NCI-H1092 treated with DMSO at 0.1 percent for 48 hours (cell line): ENCODE data around the gene HGS.
"Not testable (repeated sequence)": the region's sequence is repeated elsewhere in the genome, so short reads cannot be mapped to it uniquely, and the experiment has no call there.

Experiments
- DNase-seq: peaks from one replicate; lab custom pipeline; 2025; lab: John Stamatoyannopoulos, UW

HGS gene

DNA sequence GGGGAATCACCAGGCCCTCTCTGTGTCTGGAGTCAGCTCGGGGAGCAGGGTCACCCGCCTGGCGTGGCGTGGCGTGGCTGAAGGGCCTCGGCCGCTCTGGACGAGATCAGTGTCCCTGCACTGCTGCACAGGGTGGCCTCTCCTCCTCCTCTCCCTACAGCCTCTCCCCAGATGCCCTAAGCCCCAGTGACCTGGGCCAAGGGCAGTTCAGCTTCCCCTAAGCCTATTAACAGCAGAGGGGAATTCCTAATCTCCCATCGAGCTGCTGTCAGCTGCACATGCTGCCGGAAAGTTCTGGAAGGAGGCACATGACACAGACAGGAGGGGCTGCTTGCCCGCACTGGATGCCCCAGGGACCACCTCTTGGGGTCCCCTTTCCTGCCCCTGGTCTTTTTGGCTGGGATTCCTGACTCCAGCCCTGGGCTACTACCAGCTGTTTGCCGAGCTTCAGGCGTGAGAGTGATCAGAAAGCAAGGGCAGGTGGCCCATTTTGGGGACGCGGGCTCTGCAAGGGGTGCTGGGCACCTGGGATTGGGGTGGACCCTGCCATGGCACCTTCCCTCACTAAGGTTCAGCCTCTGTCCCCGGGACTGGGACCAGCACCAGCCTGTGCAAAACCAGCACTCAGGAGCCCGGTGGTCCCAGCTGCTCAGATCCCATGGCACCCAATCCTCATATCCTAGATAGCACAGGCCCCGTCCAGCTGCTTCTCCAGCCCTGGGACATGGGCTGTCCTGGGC, 28.3 kb upstream of the HGS start:
- no peak for DNase-seq

DNA sequence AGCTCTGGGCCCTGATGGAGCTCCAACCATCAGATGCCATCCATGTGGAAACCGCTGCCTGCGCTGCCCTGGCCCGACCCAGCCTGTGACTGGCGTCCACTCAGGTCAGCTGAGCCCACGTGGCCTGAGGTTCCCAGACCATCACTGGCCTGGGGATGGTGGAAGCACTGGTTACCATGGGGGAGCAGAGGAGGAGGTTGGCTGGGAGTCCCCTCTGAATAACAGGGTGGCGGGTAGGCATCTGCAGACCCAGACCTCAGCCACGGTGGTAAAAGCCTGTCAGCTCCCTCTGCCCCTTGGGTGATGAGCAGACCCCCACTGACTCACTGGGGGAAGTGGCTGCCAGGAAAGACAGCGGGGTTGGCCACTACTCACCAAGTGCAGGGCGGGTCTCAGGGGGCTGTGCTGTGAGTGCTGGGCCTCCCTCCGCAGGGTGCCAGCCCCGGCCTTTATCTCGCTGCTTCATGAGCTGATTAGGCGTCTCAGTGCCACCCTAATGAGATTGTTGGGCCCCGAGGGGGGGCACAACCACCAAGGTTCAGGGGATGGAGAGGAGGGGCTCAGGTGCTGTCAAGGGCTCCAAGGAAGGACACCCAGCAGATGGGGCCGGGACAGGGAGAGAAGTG, 27.6 kb upstream of the HGS start, which contains the start of gene PDE6G:
Gene PDE6G (minus strand): TSS at position 425 of the 626 bp plus-strand sequence. CDS start 3,237 bp downstream, outside the sequence.
- DNase-seq = no peak

DNA sequence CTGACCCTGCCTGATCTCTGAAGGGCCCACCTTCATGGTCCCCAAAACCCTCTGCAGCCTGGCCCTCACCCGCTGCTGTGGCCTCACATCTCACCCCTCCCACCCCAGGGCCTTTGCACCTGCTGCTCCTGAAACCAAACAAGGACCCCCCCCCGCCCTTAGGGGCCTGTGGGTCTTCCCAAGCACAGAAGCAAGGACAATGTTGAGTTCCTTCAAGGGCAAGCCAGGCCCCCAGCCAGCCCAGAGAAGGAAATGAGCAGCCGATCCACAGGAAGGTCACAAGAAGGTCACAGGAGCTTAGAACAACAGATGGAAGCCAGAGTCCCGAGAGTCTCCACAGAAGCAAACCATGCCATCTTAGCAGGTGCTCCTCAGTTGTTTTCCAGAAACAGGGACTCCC, 27.0 kb upstream of the HGS start:
- no peak for DNase-seq

DNA sequence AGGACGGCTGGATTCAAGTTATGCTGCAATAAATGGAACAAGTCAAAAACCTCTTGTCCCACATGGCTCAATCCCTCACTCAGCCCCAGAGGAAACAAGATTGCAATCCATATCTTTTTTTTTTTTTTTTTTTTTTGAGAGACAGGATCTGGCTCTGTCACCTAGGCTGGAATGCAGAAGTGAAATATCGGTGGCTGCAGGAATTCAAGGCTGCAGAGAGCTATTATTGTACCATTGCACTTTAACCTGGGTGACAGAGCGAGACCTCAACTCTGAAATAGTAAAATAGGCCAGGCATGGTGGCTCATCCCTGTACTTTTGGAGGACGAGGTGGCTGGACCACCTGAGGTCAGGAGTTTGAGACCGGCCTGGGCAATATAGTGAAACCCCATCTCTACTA, 24.8 kb upstream of the HGS start:
- no peak for DNase-seq

DNA sequence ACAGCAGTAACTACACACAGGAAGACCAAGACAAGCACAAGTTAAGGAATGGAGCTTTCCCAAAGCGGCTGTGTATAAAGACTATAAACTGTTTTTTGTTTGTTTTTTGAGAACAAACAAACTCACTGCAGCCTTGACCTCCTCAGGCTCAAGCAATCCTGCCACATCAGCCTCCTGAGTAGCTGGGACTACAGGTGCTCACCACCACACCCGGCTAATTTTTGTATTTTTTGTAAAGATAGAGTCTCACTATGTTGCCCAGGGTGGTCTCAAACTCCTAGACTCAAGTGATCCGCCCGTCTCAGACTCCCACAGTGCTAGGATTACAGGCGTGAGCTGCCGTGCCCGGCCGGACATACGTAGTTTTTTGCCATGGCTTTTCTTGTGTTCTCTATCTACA, 23.4 kb upstream of the HGS start:
- DNase-seq = no peak

DNA sequence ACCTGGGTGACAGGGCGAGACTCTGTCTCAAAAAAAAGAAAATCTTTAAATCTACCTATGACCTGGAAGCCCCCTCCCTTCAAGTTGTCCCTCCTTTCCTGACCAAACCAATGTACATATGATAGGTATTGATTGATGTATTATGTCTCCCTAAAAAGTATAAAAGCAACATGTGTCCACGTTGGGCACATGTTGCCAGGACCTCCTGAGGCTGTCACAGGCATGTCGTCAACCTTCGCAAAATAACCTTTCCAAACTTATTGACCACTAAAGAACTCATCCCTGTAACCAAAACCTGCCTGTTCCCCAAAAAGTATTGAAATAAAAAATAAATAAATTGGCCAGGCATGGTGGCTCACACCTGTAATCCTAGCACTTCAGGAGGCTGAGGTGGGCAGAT, 21.8 kb upstream of the HGS start:
- DNase-seq = no peak

DNA sequence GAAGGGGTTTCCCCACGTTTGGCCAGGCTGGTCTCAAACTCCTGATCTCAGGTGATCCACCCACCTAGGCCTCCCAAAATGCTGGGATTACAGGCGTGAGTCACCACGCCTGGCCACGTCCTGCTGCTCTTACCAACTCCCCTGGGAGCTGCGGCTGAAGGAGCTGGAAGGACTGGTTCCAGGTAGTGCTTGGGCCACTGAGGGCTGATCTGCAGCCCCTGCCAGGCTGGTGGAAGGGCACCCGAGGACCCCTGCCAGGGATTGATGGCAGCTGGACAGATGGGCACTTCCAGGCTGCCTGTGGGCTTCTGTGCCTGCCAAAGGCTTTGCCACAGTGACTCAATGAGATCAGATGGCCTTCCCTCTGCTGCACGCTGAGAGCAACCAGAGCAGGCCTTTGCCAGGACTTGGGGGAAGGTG, 19.8 kb upstream of the HGS start:
- no peak for DNase-seq

DNA sequence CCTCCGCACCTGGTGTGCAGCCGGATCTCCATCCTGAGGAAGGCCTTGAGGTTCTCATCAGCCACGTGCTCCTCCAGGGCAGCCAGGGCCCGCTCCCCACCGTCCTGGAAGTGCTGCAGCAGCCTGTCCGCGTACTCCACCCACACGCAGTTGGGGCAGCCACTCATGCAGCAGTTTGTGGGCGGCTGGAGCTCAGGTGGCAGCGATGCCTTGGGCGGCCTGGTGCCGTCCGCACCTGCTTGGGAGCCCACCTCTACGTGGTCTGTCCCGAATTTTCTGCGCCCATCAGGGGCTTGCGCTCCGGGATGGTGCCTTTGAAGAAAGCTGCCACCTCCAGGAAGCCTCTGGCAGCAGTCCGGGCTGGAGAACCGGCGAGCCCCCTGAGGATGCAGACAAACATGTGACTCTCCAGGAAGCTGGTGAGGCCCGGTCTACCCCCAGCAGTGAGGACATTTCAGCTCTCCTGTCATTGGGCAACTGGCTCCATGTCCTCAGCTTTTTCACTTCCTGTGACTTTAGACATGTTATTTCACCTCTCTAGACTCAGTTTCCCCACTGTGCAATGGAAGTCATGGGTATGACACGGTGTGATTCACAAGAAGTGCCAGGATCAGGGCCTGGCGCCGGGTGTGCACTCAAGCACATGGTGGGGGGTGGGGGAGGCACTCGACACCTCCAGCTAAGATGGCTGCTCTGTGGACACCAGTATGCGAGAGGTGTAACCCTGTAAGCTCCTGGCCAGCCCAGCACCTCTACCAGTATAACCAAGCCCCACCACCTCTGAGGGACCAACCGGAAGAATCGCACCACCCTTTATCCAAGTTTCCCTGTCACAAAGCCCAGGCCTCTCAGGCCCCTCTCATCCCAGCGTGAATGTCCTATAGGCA, 18.4 kb upstream of the HGS start:
- DNase-seq = peak; percentile 7

DNA sequence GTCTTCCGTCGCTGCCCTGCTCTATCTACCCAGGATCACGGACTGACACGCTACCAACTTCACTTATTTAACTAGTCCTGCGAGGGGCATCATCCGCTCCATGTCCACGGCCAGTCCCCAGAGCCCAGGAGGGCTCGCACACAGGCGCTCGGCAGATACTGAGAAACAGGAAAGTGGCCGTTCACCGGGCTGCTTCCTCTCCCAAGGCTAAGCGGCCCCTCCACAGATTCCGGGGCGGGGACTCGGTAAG, 17.8 kb upstream of the HGS start:
- DNase-seq = peak; percentile 24

DNA sequence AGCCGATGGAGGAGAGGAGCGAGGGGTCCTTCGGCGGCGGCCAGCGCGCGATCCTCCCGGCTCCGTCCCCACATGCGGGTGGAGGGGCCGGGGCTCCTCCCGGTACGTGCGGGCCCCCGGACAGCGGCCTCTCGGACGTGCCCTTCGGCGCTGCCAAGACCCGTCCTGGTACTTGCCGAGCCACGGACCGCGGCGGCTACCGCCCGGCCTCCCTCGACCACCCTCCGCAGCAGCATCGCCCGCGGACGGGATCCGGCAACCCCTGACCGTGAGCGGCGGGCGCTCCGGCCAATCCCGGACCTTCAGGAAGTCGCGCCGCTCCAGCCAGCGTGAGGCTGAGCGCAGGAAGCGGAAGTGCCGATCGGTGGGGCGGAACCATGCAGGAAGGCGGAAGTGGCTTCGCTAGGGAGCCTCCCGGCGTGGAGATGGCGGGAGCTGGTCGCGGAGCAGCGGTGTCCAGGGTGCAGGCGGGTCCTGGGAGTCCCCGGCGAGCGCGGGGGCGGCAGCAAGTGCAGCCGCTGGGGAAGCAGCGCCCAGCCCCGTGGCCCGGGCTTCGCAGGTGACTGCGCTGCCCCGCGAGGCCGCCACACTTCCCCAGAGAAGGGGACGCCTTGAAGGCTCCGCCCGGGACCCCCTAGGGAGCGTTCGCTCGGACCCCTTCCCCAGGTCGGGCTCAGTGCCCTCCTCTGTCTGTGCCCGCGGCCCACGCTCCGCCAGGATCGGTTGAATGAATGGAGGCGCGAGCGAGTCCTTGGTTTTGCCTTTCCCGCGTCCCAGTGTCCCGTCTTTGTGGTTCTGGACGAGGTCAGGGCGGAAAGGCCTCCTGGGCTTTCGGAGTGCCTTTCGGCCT, 17.2 kb upstream of the HGS start, which contains the start of the genes CCDC137 and OXLD1:
Gene CCDC137 (plus strand): TSS at position 396 of the 850 bp plus-strand sequence. CDS start 30 bp downstream, at position 426.
Gene OXLD1 (minus strand): TSS at position 264 of the 850 bp plus-strand sequence. CDS start 28 bp downstream, at position 236.
- peak; percentile 94 for DNase-seq

DNA sequence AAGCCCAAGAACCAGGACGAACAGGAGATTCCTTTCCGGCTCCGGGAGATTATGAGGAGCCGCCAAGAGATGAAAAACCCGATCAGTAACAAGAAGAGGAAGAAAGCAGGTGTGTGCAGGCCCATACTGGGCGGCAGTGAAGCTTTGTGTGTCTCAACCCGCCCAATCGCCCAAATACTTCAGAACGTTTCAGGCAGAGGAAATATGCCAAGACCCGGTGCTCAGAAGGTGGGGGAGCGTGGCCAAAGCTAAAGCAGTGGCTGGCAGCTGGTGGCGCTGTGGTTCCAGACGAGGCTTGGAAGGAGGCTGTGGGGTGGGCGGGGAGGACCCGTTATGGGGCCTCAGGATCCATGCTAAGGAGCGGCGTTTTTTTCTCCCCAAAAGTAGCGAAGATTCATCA, 16.1 kb upstream of the HGS start:
- DNase-seq = no peak

DNA sequence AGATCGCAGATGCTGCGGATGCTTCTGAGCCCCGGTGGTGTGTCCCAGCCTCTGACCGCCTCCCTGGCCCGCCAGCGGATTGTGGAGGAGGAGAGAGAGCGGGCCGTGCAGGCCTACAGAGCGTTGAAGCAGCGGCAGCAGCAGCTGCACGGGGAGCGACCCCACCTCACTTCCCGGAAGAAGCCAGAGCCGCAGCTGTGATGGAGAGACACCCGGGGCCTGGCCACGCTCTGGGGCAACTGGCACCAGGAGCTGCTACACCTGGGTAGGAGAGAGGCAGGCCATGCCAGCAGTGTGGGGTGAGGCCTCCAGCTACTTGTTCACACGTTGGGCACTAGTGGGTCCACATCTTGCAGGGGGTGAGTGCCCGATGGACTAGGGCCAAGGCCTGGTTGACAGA, 11.3 kb upstream of the HGS start:
- DNase-seq = no peak

DNA sequence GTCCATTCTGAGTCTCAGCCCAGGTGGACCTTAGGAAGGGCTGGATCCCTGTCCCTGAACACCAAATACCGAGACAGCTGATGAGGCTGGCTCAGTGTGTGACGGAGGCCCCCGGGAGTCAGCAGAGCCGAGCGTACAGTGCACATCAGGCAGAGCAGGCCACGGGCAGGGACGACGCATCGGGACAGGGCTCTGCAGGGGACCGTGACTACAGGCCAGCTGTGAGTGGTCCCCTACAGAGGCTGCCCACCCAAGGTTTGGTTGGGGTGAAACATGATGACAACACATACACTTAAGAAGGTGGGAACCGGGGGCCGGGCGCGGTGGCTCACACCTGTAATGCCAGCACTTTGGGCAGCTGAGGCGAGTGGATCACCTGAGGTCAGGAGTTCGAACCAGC, 10.9 kb upstream of the HGS start:
- DNase-seq = no peak

DNA sequence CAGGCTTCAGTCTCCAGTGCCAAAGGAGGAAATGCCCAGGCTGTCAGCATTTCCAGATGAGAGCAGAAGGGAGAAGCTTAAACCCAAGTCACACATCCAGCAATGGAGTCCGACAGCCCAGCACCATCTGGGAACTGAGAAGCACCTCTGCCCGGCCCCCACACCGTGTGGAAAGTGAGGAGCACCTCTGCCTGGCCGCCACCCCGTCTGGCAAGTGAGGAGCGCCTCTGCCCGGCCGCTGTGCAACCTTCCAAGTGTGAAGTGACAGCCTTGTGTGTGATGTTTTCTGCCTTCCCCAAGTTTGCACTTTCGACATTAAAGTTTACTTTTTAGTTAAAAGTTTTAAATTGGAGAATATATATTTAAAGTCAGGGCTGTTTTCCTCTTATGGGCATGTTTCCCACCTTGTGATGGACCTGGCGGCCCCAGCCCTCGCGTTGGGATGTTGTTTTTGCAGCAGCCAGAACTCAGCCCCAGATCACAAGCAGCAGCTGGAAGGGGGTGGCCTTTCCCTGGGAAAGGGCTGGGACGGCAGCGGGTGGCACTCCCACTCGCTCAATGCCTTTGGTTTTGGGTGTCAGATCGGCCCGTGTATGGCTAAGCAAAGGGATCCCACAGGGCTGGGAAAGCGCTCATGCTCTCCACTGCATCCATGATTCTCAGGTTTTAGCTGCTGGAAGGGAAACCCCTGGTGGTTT, 10.1 kb upstream of the HGS start:
- DNase-seq = no peak

DNA sequence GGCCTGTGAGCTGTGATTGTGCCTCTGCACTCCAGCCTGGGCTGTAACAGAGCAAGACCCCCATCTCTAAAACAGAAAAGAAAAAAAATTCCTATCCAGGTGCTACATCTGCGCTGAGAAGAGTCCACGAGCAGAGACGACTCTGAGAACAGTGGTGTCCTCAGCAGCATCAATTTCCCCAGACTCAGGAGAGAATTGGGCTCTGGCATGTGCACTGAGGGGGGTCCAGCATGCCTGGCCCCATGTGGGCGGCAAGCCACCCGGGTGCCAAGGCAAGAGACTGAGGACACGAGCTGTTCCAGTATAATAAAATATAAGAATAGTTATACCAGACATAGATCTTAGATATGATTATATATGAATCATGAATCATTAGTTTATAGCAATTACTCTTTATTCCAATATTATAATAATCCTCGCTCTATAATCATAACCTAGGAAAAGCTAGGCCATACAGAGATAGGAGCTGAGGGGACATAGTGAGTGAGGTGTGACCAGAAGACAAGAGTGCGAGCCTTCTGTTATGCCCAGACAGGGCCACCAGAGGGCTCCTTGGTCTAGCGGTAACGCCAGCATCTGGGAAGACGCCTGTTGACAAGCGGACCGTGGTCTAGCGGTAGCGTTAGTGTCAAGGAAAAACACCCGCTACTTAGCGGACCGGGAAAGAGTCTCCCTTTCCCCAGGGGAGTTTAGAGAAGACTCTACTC, 8.1 kb upstream of the HGS start:
- not testable (repeated sequence) for DNase-seq

DNA sequence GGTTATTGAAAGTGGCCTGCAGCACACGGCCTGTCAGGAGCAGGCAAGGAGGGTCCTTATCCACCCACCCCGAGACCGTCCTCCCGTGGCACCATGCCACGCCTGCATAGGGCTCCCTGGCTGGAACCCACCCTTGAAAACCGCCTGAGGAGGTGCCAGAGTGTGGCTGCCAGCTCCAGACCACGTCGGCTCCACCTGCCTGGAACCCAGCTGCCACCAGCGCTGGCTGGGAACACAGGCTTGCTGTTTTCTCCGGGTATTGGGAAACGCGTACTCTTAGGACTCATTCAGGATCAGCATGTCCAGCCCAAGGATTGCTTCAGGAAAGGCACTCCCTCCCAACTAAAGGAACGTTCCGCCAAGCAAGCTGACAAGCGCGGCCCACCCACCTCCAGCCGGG, 6.9 kb upstream of the HGS start:
- DNase-seq = peak; percentile 21

DNA sequence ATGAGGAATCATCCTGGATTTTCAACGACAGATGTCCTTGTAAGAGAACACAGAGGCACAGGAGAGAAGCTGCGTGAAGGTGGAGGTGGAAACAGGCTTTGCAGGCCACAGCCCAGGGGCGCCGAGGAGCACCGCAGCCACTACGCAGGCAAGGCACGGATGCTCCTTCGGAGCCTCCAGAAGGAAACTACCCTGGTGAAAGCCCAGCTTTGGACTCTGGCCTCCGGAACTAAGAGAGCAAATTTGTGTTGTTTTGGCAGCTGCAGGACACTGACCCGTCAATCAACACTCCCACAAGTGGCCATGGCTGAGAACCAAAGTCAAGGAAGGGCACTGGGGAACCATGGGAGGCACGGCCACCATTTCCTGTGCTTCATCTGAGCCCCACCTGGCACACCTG, 3.7 kb upstream of the HGS start:
- DNase-seq = no peak

DNA sequence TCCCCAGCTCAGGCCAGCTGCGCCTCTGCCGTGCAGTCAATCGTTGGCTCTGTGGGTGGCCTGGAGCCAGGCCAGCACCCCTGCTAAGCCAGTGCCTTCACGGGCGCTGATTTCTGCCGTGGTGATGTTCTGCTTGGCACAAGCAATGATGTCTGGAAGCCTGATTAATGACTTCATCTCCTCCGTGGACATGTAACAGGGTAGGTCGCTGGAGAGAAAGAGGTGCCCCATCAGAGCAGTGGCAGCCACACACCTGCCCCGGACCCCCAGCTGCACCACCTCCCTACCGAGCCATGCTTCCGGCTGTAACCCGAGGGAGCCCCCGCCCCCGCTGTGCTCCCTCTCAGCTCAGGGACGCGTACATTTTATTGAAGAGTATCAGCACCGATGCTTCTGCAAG, 2.1 kb upstream of the HGS start:
- DNase-seq = peak; percentile 80

DNA sequence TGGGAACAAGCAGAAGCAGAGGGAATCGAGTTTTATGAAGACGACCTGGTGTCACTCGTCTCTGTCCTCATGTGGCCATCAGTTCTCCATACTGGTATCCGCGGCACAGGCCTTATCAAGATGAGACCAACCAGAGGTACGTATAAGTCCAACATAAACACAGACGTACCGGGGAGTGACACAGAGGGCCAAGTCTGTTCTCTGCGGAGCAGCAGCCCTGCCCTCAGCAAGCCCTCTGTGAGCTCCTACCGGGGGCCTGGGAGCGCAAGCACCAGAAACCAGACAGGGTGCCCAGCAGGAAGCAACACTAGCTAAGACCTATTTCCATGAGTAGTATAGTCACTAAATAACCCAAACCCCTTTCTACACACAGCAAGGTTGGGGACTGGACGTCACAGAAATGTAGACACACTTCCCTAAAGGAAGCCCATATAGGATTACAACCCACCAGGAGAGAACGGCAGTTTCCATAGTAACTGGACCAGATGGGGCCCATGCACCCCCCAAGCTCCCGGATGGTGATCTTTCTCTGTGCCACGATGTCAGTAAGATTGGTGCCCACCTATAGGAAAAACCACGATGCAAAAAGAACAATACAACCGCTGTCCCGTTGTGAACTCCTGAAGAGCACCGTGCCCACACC, 1.1 kb upstream of the HGS start:
- peak; percentile 9 for DNase-seq

DNA sequence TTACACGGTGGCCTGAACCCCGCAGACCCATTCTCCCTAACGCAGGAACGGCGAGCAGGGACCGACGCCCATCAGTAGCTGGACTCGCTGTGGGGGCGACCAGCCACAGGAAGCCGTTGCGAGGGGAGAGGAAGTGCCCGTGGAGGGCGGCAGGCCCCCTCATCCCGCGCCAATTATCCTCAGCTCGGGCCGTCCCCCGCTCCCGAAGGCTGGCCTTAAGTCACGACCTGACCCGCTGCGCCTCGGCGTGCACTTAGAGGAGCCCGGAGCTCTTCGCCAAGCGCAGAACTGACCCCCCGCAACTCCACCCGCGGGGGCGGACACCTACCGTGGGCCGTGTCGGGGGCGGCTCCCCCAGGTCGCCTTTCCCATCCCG, 615 bp upstream of the HGS start:
- no peak for DNase-seq
